Embryonic facial prominence (tissue), 1 donor: Measurements from ENCODE around the gene MRPL28.
"Not testable (repeated sequence)": the region's sequence is repeated elsewhere in the genome, so short reads cannot be mapped to it uniquely, and the experiment has no call there.

ENCODE experiments used
- DNase-seq: peaks from one replicate; pipeline ENCODE4 v3.0.0-alpha.2; 2016; ENCODE audit errors: extremely low spot score

Gene MRPL28

DNA sequence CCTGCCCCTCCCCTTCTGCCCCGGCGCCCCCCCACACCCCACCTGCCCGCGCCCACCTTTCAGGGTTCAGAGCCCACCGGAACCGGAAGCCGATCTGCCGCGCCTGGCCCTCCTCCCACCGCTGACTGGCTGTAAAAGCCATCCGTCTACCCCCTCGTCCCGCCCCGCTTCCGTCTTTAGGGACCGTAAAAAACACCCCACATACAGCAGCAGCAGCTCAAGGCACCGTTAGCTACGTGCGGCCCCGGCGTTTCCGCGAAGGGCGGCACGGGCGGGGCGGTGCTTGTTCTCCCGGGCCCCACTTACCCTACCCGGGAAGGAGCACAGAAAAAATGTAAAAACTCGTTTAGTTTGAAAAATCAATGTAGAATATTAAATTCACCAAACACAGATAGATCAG is at the start of gene MRPL28:
MRPL28 (minus strand) TSS at position 96 of the 400 bp plus-strand sequence. CDS start 320 bp downstream, outside the sequence.
- DNase-seq, result peak; percentile 94

DNA sequence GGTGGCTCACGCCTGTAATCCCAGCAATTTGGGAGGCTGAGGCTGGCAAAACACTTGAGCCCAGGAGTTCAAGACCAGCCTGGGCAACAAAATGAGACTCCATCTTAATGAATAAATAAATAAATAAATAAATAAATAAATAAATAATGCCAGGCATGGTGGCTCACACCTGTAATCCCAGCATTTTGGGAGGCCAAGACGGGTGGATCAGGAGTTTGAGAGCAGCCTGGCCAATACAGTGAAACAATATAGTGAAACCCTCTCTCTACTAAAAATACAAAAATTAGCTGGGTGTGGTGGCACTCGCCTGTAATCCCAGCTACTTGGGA is 44.8 kb upstream of the MRPL28 start:
- DNase-seq, result not testable (repeated sequence)

DNA sequence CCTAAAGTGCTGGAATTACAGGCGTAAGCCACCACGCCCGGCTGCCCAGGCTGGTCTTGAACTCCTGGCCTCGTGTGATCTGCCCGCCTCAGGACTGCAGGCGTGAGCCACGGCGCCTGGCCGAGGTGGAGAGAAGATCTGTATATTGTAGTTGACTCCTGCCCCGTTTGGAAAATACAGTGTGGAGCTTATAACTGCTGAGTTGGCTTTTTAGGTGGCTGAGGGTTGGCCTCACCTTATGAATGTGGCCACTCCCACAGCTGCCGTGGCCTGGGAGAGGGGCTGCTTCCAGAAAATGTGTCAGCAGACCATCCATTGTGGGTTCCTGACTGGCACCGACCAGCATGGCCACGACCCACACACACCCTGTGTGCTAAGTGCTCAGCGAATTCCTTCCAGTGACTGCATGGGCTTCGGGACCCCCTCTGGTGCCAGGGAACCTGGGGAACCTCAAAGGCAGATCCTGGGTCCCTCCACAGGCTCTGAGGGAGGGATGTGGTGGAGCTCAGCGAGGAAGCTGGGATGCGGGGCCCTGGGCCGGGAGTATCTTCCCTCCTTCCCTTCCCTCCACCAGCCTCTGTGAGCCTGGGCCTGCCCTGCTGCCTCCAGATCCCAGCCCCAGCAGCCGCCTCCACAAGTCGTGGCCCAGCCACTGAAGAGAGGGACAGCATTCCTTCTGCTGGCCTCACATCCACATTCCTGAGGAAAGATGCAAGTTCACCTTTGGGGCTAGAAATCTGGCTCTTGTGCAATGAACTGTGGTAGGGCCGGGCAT is 44.2 kb upstream of the MRPL28 start:
- DNase-seq, result no peak

DNA sequence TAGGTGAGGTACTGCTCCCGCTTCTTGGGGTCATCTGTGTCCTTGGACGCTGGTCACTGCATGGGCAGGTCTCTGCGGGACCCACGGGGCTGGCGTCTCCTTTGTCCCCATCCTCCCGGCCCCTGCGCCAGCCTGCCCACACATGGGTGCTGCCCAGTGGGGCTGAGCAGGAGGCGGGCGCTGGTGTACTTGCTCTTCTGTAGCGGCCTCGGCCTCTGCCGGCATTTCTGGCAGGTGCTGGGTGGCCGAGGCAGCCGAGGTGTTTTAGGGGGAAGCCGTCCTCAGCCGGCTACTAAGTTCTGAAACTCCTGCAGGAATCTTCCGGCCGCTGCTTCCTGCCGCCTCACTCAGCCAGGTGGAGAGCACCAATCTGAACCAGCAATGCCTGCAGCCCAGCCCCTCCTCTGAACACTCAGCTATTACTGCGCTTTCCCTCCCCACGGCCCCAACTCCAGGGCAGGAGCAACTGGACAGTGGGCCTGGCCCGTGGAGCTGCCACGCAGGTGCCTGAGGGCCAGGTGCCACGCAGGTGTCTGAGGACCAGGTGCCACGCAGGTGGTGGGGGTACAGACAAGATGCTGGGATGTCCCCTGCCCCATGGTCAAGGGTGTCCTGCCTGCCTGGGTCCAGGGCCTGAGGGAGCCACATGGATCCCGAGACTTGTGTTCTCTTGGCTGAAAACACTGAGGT is 41.4 kb upstream of the MRPL28 start:
- no peak for DNase-seq

DNA sequence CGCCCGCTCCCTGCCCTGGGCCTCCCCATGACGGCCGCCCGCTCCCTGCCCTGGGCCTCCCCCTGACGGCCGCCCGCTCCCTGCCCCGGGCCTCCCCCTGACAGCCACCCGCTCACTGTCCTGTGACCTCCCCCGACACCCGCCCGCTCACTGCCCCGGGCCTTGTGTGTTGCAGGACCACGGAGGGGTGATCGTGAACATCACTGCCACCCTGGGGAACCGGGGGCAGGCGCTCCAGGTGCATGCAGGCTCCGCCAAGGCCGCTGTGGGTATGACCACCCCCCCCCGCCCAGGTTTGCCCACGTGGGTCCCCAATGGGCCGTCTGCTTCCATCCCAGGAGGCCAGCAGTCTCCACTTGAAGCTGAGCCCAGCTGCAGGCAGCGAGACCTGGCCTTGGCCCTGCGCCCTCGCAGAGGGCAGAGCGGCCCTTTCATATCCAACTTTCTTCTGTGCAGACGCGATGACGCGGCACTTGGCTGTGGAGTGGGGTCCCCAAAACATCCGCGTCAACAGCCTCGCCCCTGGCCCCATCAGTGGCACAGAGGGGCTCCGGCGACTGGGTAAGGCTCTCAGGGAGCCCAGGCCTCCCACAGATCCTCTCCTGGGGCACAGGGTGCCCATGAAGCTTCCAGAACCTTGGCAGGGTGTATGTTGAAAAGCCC is 40.3 kb upstream of the MRPL28 start:
- no peak for DNase-seq

DNA sequence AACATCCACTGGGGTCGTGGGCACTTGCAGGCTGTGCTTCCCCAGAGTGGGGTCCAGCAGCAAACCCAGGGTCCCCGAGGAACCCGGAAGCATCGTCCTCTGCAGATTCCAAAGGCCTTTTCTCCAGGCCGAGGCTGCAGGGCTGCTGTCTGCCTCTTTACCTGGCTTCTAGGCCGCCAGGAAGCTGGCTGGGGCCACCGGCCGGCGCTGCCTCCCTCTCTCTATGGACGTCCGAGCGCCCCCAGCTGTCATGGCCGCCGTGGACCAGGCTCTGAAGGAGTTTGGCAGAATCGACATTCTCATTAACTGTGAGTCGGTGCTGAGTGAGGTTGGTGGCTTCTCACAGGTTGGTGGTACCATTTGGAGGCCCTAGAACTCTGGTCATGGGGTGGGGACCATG is 36.9 kb upstream of the MRPL28 start:
- DNase-seq, result no peak

DNA sequence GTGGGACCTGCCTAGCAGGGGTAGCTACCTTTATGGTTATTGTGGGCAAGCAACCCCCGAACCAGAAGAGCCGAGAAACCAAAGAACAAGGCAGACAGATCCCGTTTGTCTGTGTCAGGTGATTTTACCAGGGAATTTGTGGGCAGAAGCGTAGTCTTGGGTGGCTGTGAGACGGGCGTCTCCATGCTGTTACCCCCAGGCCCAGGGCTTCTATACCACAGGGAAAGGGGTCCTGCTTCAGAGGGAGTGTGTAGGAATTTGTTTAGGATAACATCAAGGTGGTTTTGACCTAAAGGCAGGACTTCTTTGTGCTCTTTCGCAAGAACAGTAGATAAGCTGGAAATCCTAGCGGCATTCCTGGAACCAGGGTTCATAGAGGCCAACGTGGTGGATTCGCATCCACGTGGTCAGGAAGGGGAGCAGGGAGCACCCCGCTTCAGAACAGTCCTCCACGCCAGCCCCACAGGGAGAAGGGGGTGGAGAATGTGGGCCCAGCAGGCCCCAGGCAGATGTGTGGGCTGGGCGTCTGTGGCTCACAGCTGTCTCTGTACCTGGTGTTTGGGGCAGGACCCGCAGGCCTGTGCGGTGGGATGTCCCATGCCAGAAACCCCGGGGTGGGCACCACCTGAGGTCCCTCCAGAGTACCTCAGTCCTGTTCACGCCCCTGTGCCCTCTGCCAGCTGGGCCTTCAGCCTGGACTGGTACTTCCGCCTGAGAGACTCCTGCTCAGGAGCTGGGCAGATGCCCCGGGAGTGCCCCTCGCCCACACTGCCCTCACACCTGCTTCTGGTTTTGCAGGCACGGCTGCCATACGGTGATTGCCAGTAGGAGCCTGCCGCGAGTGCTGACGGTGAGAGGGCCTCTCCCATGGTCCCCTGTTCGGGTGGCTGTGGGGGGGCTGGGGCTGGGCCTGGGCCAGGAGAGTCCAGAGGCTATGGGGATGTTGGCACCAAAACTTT is 35.5 kb upstream of the MRPL28 start:
- no peak for DNase-seq

DNA sequence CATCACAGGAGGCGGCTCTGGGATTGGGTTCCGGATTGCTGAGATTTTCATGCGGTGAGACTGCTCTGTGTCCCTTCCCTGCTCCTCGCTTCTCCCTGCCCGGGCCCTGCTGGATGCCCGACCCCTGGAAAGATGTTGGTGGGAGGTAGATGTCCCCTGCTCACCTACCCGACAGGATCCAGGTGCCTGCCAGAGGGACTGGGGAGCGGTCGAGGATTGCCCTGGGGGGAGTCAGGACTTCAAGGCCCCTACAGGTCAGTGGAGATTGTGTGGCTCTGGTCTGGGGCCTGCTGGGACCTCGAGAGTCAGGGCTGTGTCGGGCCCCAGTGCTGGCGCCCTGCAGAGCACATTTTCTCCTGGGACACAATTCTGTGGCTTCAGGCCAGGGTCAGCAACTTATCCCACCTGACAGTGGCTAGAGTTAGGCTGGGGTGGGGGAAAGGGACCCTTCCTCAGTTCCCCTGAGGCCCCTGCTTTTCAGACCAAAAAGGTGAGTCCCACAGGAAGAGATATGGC is 34.7 kb upstream of the MRPL28 start:
- DNase-seq, result no peak

DNA sequence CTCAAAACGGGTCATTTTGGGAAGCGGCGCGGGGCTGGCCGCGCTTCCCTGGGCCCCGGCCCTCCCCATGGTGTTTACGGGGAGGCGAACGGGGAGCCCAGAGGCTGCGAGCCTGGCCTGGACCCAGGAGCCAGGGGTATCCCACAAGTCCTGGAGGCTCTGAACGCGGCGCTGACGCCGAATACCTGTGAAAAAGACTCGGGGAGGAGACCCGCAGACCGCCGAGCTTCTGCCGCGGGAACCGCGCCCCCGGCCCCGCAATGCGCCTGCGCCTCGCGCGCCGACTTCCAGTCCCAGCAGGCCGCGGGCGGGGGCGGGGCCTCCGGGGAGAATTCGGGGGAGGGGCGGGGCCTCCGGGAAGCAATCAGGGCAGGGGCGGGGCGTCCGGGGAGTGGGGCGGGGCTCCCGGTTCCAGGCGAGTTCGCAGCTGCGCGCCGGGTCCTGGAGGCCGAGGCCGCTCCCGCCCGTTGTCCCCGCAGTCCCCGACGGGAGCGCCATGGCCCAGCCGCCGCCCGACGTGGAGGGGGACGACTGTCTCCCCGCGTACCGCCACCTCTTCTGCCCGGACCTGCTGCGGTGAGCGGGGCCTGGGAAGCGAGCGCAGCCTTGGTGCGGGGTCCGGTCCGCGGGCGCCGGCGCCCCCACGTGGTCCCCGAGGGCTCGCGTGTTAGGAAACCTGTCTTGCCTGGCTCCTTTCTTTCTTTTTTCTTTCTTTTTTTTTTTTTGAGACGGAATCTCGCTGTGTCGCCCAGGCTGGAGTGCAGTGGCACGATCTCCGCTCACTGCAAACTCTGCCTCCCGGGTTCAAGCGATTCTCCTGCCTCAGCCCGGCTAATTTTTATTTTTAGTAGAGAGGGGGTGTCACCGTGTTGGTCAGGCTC is 31.4 kb upstream of the MRPL28 start, which contains the start of gene DECR2:
DECR2 (plus strand) TSS at position 418 of the 881 bp plus-strand sequence; CDS start at position 497, 79 bp downstream.
- DNase-seq, result peak; percentile 79

DNA sequence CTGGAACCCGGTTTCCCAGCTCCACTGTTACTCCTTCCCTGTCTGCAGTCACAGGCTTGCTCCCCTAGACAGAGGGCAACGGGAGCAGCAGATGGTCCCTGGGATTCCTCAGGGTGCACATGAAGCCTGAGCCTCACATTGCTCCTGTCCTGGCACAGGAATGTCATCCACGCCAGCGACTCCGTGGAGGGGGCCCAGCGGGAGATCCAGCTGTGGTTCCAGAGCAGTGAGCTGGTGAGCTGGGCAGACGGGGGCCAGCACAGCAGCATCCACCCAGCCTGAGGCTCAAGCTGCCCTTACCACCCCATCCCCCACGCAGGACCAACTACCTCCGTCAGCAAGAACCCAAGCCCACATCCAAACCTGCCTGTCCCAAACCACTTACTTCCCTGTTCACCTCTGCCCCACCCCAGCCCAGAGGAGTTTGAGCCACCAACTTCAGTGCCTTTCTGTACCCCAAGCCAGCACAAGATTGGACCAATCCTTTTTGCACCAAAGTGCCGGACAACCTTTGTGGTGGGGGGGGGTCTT is 29.8 kb upstream of the MRPL28 start:
- DNase-seq, result no peak

DNA sequence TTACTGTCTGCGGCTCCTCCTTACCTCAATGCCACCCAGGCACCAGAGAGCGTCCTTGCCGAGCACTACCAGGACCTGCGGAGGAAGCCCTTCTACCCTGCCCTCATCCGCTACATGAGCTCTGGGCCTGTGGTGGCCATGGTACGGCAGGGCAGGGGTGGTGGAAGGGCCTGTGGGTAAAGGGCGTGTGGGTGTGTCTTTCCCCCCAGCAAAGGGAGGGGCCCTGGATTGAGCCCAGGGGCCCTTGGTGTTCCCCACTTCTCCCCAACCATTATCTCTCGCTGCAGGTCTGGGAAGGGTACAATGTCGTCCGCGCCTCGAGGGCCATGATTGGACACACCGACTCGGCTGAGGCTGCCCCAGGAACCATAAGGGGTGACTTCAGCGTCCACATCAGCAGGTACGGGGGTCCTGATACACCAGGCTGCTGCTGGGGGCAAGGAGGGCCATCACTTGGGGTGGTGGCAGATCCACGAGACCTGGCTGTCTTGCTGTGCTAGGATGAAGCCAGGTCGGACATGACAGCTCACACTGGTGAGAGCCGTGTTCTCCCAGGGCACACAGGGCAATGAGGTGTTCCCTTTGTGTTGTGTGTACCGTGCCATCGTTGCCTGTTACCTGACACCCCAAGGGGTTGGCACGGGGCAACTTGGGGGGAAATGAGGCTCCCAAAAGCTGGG is 29.1 kb upstream of the MRPL28 start:
- no peak for DNase-seq

DNA sequence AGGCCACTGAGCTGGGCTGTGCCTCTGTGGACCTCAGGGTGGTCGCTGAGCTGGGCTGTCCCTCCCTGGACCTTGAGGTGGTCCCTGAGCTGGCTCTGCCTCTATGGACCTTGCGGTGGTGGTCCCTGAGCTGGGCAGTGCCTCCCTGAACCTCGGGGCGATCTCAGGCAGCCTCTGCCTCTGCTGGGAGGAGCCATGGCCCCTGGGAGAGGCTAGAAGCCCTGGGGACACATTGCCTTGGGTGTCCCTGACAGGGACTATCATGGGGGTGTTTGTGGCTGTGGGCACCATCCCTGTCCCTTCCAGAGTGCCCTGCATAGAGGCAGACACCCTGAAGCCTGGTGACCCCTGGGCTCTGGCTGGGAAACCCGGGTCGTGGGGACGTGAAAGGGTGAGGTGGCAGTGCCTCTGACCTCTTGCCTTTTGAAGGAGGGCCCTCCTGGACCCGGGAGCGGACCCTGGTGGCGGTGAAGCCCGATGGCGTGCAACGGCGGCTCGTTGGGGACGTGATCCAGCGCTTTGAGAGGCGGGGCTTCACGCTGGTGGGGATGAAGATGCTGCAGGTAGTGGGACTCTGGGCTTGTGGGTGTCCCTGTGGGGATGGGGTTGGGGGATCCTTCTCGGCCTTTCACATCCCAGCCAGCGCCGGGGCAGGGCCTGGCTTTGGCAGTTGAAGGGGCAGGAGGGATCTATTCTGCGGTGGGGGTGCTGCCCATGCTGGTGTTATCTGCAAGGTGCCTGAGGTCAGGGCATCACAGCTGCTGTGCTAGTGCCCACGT is 28.4 kb upstream of the MRPL28 start:
- no peak for DNase-seq

DNA sequence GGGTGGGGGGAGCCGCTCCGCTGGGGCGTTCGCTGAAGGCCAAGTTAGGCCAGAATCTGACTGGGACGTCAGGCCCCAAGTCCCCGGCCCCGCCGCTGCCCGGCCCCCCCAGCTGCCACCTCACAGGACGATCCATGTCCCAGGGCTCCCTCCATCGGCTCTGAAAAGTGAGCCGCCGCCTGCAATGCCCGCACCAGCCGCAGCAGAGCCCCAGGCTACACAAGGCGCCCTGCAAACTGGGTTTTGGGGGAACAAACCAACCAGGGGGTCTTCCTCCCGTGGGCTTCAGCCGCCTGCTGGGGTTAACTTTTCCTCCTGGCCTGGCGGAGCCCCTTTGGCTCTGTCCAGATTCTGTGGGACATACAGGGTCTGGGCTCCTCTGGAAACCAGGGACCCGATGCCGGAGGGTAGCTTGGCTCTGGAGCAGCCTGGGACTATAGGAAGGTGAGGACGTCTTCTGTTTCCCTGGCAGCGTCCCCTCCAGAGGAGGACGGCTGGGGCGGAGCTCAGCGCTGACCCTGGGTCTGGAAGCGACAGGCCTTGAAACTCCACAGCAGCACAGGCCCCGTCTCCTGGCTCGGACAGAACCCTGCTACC is 27.5 kb upstream of the MRPL28 start:
- peak; percentile 29 for DNase-seq

DNA sequence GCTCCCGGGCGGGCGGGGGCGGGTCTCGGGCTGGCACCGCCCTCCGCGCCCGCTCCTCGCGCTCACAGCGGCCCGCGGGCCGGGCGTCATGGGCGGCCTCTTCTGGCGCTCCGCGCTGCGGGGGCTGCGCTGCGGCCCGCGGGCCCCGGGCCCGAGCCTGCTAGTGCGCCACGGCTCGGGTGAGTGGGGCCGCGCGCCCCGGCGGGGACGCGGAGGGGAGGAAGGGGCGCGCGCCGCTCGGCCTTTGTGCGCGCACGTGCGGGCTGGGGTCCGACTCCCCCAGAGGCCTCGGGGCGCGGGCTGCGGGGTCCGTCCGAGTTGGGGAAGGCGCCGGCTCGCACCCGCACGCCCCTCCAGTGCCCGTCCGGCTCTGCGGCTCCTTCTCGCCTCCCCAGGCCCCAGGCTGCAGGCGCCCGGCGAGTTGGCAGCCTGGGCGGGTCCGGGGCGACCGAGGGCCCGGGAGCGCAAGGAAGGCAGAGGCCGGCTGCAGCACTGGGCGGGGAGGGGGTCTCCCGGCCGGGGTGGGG is 26.9 kb upstream of the MRPL28 start, which contains the start of gene NME4:
NME4 (plus strand) TSS at position 65 of the 527 bp plus-strand sequence; CDS start at position 89, 24 bp downstream.
- DNase-seq, result no peak

DNA sequence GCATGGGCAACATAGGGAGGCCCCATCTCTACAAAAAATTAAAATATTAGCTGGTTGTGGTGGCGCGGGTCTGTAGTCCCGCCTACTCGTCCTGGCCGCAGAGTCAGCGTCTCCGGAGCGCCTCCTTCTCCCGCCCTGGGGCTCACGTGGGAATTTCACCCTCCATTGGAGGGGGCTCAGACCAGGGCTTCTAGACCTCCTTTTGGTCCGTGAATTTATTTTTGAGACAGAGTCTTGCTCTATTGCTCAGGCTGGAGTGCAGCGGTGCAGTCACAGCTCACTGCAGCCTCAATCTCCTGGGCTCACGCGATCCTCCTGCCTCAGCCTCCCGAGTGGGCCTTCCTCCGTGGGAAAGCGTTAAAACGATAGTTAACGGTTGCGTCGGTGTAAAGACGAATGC is 26.3 kb upstream of the MRPL28 start:
- no peak for DNase-seq

DNA sequence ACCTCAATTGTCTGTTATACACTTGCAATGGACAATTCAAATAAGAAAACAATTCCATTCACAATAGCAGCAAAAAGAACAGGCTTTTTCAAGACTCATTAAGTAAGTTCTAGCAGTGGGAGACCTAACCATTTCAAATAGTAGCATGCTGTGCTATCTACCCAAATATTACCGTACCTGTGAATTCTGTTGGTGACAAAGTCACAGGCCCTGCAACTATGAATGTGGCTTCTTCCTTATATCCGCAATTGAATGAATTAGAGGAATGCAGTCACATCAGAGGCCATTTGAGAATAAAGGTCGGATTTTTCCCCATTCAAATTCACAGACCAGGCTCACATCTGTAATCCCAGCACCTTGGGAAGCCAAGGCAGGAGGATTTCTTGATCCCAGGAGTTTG is 25.9 kb upstream of the MRPL28 start:
- DNase-seq, result no peak

DNA sequence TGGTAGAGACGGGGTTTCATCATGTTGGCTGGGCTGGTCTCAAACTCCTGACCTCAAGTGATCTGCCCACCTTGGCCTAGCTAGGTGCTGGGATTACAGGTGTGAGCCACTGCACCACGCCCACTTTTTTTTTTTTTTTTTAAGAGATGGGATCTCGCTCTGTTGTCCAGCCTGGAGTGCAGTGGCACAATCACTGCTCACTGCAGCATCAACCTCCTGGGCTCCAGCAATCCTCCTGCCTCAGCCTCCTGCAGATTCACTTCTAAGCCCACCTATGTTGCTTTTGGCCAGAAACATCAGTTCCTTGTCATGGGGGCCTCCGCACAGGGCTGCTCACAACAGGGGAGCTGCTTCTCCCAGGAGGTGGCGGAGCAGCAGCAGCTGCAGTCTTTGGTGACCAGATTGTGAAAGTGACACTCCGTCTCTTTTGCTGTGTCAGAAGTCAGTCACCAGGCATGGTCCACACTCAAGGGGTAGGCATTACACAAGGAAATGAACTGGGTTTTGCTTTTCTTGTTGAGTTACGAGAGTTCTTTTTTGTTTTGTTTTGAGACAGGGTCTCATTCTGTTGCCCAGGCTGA is 22.2 kb upstream of the MRPL28 start:
- DNase-seq, result no peak
